Neuron (in vitro differentiated cells): ENCODE data around the gene TTC4.
A peak's percentile ranks its signal among the peaks of the same experiment; 100 is the strongest.

Experiments used
- H2AFZ ChIP-seq: one replicate; pipeline ENCODE4 v1.6.1; 2013; ENCODE audit warnings: low read depth, mild to moderate bottlenecking, inconsistent platforms, low read length, moderate library complexity
- H3K27me3 ChIP-seq: one replicate; pipeline ENCODE4 v1.6.1; 2013; ENCODE audit warnings: low read length; ENCODE audit not compliant: insufficient read depth
- H3K36me3 ChIP-seq: one replicate; pipeline ENCODE4 v1.6.1; 2013; ENCODE audit warnings: low read length; ENCODE audit not compliant: insufficient read depth
- H3K4me1 ChIP-seq: one replicate; pipeline ENCODE4 v1.6.1; 2013; ENCODE audit warnings: low read length; ENCODE audit not compliant: insufficient read depth
- H3K4me3 ChIP-seq: 2 replicates; pipeline ENCODE4 v1.5.1; 2013; ENCODE audit warnings: mild to moderate bottlenecking, low read length, moderate library complexity
- H3K9me3 ChIP-seq: one replicate; pipeline ENCODE4 v1.6.1; 2013; ENCODE audit warnings: low read length

Gene TTC4

GRCh38 chr1:54710434-54710833, 5.2 kb upstream of the TTC4 start:
- no peak overlapping the region for H2AFZ ChIP-seq
- peaks cover 31% of the 10 kb centered on the region for H3K27me3 ChIP-seq
- peaks cover 4% of the 10 kb centered on the region for H3K4me1 ChIP-seq
- H3K36me3 ChIP-seq = no peaks in the 10 kb centered on the region
- no peaks in the 10 kb centered on the region for H3K9me3 ChIP-seq
- no peak overlapping the region for H3K4me3 ChIP-seq

- Histone ChIP-seq H3K27me3 (peaks cover 27% of the 10 kb centered on the region), H3K36me3 (no peaks in the 10 kb centered on the region)
These were observed 4.8 kb upstream of the TTC4 start for GRCh38 chr1:54710841-54711240.

GRCh38 chr1:54711536-54711935, 4.1 kb upstream of the TTC4 start:
- Histone ChIP-seq H3K36me3 (no peaks in the 10 kb centered on the region), H3K27me3 (peaks cover 21% of the 10 kb centered on the region), H3K4me1 (peaks cover 10% of the 10 kb centered on the region), H2AFZ (no peak overlapping the region), H3K9me3 (no peaks in the 10 kb centered on the region), H3K4me3 (no peak overlapping the region)

More at GRCh38 chr1:54710841-54711240, 4.8 kb upstream of the TTC4 start:
- H3K9me3 ChIP-seq = no peaks in the 10 kb centered on the region
- H3K4me1 ChIP-seq = peaks cover 5% of the 10 kb centered on the region
- H3K4me3 ChIP-seq = no peak overlapping the region
- H2AFZ ChIP-seq = no peak overlapping the region

GRCh38 chr1:54714881-54715492, 674 bp upstream of the TTC4 start:
- H3K4me3 ChIP-seq = peak overlapping the region; percentile 90
- H3K9me3 ChIP-seq = no peaks in the 10 kb centered on the region
- peaks cover 12% of the 10 kb centered on the region for H3K27me3 ChIP-seq
- H2AFZ ChIP-seq = peak overlapping the region; percentile 97
- H3K4me1 ChIP-seq = peaks cover 14% of the 10 kb centered on the region
- peaks cover 24% of the 10 kb centered on the region for H3K36me3 ChIP-seq

- H3K27me3 ChIP-seq = peaks cover 10% of the 10 kb centered on the region
- peaks cover 37% of the 10 kb centered on the region for H3K36me3 ChIP-seq
- H3K4me3 ChIP-seq = peak overlapping the region; percentile 90
- H3K4me1 ChIP-seq = peaks cover 14% of the 10 kb centered on the region
- peak overlapping the region; percentile 97 for H2AFZ ChIP-seq
- no peaks in the 10 kb centered on the region for H3K9me3 ChIP-seq
These were observed 812 bp downstream of the TTC4 start for GRCh38 chr1:54716299-54717047.

GRCh38 chr1:54721719-54722118, 6.1 kb downstream of the TTC4 start:
- Histone ChIP-seq H3K4me3 (no peak overlapping the region), H3K36me3 (peaks cover 82% of the 10 kb centered on the region), H2AFZ (no peak overlapping the region), H3K27me3 (no peaks in the 10 kb centered on the region), H3K9me3 (peaks cover 4% of the 10 kb centered on the region), H3K4me1 (peaks cover 3% of the 10 kb centered on the region)

GRCh38 chr1:54723985-54724384, 8.3 kb downstream of the TTC4 start:
- Histone ChIP-seq H3K4me1 (no peaks in the 10 kb centered on the region), H3K4me3 (no peak overlapping the region), H3K27me3 (no peaks in the 10 kb centered on the region), H2AFZ (no peak overlapping the region), H3K9me3 (peaks cover 4% of the 10 kb centered on the region), H3K36me3 (peaks cover 86% of the 10 kb centered on the region)

- H3K4me1 ChIP-seq = no peaks in the 10 kb centered on the region
- H3K9me3 ChIP-seq = peaks cover 4% of the 10 kb centered on the region
- no peak overlapping the region for H3K4me3 ChIP-seq
- peaks cover 83% of the 10 kb centered on the region for H3K36me3 ChIP-seq
- no peaks in the 10 kb centered on the region for H3K27me3 ChIP-seq
- H2AFZ ChIP-seq = no peak overlapping the region
These were observed 9.1 kb downstream of the TTC4 start for GRCh38 chr1:54724771-54725170.

GRCh38 chr1:54728027-54728426, 12.4 kb downstream of the TTC4 start:
- Histone ChIP-seq H3K4me3 (no peak overlapping the region), H3K36me3 (peaks cover 75% of the 10 kb centered on the region), H3K9me3 (peaks cover 4% of the 10 kb centered on the region), H2AFZ (no peak overlapping the region), H3K27me3 (no peaks in the 10 kb centered on the region), H3K4me1 (no peaks in the 10 kb centered on the region)

- no peak overlapping the region for H2AFZ ChIP-seq
- no peaks in the 10 kb centered on the region for H3K9me3 ChIP-seq
- H3K4me1 ChIP-seq = no peaks in the 10 kb centered on the region
- H3K4me3 ChIP-seq = no peak overlapping the region
- H3K27me3 ChIP-seq = no peaks in the 10 kb centered on the region
- H3K36me3 ChIP-seq = peaks cover 70% of the 10 kb centered on the region
These were observed 21.0 kb downstream of the TTC4 start for GRCh38 chr1:54736685-54737084.

GRCh38 chr1:54738244-54738643, 22.6 kb downstream of the TTC4 start:
- Histone ChIP-seq H3K4me1 (no peaks in the 10 kb centered on the region), H3K27me3 (no peaks in the 10 kb centered on the region), H3K4me3 (no peak overlapping the region), H2AFZ (no peak overlapping the region), H3K9me3 (no peaks in the 10 kb centered on the region), H3K36me3 (peaks cover 70% of the 10 kb centered on the region)

- H3K27me3 ChIP-seq = no peaks in the 10 kb centered on the region
- no peak overlapping the region for H2AFZ ChIP-seq
- H3K9me3 ChIP-seq = no peaks in the 10 kb centered on the region
- H3K36me3 ChIP-seq = peaks cover 57% of the 10 kb centered on the region
- H3K4me1 ChIP-seq = no peaks in the 10 kb centered on the region
- H3K4me3 ChIP-seq = no peak overlapping the region
These were observed 25.9 kb downstream of the TTC4 start for GRCh38 chr1:54741531-54741930.

- H3K36me3 ChIP-seq = peaks cover 49% of the 10 kb centered on the region
- H3K4me3 ChIP-seq = no peak overlapping the region
- H3K27me3 ChIP-seq = no peaks in the 10 kb centered on the region
- H3K4me1 ChIP-seq = no peaks in the 10 kb centered on the region
- H2AFZ ChIP-seq = no peak overlapping the region
- H3K9me3 ChIP-seq = no peaks in the 10 kb centered on the region
These were observed 26.6 kb downstream of the TTC4 start for GRCh38 chr1:54742282-54742681.
